ENCODE results near the gene MACROD1.
A peak's percentile ranks its signal among the peaks of the same experiment; 100 is the strongest.

The MACROD1 gene

DNA sequence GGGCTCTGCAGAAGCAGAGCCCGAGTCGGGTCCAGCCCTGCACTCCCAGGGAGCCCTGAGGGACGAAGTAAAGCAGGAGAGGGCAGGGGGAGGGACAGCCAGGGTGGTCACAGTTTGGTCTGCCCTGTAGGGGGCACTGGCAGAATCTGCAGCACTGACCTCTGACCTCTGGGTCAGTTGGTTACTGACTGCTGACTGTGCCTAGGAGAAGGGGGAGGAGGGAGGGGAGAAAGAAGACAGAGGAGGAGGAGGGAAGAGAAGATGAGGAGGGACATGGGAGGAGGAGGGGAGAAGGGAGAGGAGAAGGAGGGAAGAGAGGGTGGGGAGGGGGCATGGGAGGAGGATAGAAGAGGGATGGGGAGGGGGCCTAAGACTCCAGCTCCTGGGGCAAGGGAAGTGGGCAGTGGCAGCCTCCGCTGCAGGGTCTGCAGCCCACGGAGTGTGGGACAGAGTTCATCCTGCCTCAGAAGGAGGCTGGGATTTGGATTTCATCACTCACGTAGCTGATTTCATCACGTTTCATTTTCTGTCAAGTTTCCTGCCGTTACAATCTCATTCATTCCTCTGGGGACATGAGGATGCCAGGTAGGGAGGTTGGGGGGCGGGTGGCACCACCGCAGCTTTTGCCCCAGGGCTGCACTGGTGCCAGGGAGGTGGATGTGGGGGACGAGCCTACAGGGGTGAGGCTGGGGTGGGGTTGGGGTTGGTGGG lies 75.0 kb downstream of the MACROD1 start:
- peak; percentile 10 for DNase-seq

DNA sequence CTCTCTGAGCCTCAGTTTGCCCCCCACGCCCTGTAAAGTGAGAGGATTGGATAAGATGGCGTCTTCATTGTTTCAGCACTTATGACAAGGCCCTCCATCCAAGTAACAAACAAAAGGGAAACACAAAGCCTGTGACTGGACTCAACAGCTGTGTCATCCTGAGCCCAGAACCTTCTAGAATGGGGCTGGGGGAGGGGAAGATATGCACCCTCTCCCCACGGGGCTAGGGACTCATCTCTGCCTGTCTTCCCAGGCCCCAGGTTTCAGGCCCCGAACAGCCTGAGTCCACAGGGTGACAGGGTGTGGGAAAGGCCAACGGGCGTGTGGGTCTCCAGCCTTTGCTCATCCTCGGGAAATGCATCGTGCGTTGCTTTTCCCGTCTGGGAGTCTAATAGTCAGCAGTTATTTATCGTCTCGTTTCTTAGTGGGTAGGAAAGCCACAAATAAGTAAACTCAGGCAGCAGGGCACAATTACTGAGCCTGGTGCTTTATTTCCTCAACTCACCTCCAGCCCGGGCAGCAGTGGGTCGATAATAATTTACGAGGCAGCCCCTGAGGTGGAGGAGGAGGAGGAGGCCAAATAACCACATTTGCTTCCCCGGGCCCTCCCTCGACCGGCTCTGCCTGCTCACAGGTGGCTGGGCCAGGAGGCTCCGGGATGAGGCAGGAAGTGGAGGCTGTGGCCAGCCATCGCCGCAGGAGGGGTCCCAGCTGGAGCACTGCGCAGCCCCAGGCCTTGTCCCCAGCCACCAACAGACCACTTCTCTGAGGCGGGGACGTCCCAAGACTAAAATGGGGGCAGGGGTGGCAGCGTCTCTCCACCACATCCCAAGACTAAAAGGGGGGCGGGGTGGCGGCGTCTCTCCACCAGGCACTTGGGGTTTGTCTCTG lies 75.8 kb downstream of the MACROD1 start:
- DNase-seq: no peak

DNA sequence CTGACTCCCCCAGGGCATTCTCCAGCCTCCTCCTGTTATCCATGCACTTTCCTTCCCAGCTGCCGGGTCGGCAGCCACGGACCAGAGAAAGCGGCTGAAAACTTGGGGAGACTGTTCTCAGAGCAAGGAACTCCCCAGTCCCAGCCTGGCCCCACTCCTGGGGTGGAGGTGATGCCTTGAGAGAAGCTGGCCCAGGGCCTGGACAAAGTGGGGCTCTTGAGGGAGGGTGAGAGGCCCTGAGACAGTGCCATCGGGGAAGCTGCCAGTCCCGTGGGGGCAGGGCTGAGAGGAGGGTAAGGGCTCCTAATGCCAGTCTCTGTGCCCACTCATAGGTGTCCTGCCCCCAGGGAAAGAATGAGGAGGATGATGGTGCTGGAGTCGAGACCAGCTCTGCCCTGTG lies 76.4 kb downstream of the MACROD1 start:
- no peak for DNase-seq

DNA sequence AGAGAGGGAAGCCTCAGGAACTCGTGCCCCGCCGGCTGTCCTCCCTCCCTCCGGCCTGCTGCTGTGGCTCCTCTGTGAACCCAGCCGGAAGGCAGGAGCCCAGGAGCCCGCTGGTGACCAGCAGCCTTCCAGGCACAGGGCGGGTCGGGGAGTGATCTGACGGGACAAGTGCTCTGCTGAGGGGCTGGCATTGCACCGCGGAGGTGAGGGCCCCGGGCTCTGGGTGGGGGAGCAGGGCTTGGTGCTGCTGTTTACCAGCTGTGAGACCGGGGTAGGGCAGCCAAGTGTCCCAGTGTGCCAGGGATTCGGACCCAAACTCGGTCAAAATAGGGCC lies 76.9 kb downstream of the MACROD1 start:
- DNase-seq: no peak

DNA sequence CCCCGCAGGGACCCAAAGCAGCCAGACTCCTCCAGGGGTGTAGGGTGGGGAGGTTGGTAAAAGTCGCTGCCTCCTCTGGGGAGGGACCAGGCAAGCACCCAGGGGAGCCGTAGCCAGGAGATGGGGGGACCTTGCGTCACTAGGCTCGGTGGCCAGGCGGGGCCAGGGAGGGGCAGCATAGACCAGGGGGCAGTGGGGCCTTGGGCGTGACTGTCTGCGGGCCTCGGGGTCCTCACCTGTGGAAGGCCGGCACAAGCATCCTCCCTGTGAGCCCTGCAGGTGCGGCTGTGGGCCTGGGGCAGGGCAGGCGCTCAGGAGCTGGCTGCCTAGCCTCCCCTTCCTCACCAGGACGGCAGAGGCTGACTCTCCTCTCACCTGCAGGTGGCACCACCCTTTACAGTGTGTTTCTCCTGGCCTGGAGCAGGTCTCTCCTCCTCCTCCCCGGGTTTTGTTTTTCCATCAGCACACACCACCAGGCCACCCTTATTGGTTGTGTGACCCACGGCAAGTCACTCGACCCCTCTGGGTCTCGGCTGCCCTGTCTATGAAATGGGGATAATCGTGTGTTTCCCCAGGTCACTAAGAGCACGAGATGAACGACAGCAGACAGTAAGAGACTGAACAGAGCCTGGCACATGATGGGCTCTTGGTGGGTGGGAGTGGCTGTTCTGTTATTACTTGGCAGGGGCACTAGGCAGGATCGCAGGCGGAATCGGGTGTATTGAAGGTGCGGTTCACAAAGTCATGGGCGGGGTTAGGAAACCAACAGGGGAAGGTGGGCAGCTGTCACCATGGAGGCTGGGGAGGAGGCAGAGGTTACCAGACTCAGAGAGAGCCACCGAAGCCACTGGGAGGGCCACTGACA lies 77.5 kb downstream of the MACROD1 start:
- peak; percentile 17 for DNase-seq

DNA sequence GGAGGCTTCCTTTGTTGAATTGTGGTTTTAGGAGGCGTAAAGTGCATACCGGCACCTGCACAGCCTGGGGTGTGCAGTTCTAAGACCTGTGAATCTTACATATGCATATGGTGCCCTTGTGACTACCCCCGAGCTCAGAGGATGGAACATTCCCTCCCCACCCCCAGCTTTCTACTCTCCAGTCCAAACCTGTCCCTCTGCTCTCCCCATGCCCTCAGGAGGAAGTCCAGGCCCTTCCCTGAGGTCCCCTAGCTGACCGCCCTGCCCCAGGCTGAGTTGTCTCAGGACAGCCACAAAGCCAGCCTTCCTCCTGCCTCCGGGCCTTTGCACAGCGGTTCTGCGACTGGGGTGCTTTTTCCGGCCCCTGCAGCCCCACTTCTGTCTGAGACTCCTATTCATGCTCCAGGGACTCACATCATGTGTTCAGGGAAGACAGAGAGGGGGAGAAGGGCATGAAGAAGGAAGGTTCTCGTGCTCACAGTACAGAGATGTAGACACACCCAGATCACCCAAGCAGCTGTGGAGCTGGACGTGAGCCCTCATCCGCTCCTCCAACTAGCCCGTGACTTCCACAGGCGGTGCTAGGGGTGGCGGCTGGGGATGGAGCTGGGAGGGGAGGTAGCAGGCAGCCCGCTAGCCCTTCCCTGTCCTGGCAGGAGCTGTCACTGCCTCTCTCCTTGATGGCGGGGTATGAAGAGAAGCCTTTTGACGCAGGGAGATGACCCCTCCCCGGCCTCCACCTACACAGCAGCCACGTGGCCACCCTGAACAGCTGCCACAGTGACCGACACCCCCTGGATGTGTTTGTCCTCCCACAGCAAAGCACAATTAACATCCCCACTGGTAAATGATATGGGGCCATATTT lies 79.4 kb downstream of the MACROD1 start:
- peak; percentile 30 for DNase-seq

DNA sequence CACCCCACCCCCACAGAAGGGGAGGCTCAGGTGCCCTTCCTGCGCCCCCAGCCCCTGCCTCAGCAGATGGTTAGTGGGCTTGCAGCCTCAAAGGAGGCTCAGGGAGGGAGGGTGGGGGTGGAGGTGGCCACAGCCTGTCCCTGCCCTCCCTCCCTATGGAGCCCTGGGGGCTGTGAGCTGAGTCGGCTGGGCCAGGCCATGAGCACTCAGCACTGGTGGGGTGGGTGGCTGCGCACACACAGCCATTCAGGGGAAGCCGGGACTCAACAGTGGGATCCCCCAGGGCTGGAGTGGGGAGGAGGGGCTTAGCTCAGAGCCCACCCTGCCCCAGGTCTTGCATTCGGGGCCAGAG lies 80.0 kb downstream of the MACROD1 start:
- no peak for DNase-seq

DNA sequence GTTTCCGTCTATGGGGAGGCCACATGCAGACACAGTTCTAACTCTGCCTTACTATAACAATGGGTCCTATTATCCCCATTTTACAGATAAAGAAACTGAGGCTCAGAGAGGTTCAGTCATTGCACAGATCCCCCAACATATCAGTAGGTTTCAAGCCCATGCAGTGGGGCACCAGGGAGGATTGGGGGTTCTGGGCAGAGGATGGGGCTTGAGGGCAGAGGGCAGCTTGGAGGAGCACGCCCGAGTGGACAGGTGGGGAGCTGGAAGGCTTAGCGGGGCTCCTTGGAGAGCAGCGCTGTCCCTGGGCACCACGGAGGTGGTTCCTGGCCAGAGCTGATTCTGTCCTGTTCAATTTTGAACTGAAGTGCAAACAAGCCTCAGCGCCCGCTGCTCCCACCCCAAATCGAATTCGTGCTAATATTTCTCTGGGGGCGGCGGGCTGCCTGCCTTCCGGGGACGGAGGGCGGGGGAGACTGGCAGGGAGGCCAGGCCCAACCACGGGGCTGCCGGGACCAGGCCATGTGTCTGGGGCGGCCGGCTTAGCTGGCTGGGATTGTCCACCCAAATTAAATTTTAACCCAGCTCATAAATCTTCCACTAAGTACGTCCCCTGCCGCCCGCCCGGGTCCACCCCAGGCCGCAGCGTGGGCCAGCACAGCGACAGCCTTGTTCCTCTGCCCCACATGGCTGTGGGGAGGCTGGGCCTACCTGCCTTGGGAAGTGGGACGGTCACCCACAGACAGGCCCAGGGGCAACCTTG lies 80.8 kb downstream of the MACROD1 start:
- no peak for DNase-seq

DNA sequence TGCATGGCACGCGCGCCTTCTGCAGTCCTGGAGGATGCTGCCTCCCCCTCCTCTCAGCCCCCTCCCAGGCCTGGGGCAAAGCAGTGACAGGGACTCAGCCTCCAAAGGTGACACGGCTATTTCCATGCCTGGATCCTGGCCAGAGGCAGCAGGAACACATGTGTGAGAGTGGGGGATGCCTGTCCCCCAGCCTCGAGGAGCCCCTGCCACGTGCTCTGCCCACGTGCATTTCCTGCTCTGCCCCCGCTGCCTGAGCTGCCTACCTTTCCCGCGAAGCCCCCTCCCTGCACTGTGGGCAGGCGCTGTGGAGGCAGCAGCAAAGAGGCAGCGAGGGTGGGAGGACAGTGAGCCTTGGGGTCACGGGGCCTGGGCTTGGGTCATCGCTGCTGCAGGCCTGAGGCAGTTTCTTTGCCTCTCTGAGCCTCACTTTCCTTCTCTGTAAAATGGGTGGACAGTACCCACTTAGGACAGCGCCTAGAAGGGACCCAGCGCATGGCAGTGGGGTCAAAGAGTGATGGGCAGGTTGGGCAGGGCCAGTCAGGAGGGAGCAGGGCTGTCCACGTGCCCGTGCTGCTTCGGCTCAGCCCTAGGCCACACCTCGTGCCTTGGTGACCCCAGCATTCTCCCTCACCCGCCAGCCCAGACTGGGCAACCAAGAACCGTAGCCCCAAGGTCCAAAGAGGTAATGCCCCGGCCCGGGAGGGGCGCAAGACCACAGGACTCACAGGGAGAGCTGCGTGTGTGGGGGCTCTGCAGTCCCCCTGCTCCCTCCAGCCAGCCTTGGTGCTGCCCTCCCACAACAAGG lies 81.6 kb downstream of the MACROD1 start:
- peak; percentile 14 for DNase-seq

DNA sequence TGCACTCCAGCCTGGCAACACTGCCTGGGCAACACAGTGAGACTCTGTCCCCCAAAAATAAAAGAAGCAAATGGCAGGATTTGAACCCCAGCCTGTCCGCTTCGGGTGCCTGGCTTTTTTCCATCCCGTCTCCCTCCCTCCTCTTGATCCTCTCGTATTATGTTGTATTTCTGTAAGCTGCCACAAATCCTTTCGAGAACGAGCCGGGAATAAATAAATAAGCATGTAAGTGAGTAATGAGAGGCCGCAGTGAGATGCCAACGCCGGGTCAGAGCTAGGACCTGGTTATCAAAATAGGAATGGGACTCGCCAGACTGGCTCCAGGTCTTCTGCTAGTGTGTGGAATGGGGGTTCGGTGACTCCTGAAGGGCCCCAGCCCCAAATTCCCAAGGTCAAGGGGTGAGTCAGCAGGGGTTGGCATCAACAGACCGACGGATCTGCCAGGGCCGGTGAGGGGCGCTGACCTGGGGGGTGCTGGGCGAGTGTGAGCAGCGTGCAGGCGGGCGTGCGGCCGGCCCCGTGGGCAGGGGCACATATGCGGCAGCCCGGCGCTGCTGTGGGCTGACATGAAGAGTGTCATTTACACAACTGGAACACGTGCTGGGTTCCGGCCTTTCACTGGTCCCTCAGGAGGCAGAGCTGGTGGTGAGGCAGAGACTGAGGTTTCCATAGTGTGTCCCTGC lies 82.4 kb downstream of the MACROD1 start:
- DNase-seq: no peak

DNA sequence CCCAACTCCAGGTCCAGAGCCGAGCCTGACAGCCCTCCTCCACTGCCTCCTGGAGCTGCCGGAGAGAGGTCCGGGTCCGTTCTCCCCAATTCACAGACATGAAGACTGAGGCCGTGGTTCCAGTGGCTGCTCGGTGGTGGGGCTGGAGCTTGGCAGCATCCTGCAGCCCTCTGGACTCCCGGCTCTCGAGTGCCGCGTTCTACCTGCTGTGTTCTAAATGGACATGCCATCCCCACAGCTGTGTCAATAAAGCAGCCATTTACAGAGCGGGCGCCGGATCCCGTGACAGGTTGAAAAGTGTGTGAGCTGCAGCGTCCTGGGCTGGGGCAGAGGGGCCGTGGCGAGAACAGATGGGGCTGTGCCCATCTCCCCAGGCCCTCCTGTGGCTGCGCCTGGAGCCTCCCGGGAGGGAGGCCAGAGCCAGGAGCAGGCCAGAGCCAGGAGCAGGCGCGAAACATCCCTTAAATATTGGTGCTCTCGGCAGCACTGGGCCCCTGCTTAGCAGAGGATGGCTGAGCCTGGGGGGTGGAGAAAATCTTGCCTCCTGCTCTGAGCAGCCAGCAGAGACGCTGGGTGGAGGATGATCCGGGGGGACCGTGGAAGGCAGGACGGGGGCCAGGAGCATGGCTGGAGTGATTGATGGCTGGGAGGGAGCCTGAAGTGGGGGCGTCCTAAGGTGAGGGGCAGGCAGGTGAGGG lies 84.0 kb downstream of the MACROD1 start:
- peak; percentile 95 for DNase-seq

DNA sequence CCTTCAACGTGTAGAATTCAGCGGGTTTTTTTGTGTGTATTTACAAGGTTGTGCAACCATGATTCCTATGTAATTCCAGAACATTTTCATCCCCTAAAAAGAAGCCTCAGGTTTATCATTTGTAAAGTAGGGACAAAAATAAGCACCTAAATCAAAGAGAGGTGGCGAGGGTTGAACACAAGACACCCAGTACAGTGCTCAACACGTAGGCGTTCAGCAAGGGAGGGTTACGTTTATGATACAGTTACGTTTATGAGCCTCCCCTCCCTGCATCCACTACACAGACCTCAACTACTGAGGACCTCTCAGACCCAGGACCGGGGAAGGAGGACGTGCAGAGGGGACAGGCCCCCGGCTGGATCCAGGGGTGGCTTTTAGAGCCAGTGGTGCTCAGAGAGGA lies 85.5 kb downstream of the MACROD1 start:
- no peak for DNase-seq

DNA sequence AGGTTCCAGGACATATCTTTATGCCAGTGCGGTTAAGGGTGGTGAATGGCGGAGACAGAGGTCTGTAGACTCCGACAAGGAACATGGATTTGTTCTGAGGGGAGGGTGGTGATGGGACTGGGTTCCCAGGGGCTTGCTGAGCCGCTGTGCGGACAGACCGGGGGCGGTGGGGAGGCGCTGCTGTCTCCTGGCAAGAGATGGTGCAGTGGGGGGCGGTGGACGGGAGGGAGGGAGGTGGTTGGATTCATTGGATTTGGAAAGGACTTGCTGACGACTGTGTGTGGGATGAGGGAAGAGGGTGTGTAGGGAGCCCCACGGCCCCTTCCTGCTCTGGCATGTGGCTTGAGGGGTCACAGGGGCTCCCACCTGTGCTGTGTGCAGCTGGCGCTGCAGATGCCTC lies 87.0 kb downstream of the MACROD1 start:
- DNase-seq: no peak

DNA sequence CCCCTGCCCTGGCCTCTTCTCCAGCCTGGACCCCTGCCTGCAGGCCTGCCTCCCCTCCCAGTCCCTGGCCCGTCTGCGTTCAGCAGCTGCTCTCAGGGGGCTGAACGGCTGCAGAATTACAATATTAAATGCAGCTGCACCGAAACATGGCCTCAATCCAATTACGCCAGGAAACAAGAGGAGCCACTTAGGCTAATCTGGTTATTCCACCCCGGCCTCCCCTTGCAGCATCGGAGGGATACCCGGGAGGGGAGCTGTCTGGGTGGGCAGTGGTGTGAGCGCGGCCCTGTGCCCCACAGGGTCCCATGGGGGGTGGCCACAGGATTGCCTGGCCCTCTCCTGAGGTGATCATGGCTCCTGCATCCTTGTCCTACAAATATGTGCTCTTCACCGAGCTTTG lies 87.6 kb downstream of the MACROD1 start:
- DNase-seq: peak; percentile 72

DNA sequence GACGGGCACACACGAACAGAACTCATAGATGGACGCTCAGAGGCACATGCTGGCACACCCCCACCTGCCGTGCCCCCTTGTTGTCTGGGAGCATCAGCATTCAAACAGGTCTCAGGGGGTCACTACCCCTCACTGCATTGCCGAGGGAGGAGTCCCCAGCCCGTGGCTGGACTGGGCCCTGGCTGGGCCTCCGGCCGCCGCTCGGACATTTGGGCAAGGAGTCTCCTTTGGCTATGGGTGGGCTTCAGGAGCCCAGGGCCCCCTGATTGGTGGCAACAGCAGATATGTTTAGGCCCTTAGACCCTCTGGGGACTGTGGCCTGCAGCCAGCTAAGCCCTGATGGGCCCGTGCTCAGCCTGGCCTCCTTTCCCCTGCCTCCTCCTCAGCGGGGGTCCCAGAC lies 88.3 kb downstream of the MACROD1 start:
- no peak for DNase-seq

DNA sequence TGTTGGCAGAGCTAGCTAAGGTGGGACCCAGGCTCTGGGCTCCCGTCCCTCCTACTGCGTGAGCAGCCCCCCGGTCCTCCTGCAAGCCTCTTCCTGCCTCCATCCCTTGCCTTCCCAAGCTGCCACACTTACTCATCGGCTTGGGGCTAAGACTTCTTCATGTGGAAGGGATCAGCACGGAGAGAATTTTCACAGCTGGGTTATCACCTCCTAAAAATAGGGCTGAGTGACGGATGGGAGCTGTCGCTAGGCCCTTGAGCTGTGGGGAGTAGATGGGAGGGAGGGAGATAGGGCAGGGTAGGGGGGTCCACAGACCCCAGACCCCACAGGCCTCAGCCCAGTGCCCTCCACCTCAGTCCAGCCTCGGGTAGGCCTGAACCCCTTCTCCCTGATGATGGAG lies 89.2 kb downstream of the MACROD1 start:
- no peak for DNase-seq

DNA sequence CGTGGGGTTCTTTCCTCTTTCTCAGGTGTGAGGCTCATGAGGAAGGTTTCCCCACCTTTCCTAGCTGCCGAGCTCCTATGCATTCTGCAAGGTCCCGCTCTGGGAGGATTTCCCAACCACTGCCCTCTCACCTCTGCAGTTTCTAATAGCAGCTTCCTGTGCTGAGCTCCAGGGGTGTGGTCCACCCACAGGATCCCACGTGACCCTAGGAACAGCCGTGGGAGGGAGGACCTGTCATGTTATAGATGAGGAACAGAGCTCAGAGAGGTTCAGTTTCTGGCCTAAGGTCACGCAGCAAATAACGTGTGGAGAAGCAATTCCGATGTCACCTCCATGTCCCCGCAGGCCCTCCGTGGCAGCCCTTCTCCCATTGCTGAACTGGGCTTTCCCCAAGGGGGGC lies 91.7 kb downstream of the MACROD1 start:
- no peak for DNase-seq

DNA sequence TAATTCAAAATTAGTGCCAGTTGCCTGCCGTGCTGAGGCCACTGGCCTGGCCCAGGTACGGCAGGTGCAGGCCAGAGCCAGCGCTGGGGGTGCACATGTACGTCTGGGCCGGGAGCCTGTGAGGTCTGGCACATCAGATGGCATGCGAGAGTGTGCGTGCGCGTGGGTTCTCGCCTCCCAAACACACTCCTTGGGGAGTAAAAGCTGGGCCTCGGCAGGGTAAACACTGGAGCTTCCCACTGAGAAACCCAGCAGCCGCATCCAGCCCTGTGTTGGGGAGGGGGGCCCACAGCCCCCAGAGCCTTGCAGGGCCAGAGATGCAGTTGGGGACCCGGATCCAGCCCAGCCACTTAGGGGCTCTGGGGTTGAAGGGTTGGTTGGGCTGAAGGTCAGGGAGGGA lies 92.4 kb downstream of the MACROD1 start:
- DNase-seq: no peak

DNA sequence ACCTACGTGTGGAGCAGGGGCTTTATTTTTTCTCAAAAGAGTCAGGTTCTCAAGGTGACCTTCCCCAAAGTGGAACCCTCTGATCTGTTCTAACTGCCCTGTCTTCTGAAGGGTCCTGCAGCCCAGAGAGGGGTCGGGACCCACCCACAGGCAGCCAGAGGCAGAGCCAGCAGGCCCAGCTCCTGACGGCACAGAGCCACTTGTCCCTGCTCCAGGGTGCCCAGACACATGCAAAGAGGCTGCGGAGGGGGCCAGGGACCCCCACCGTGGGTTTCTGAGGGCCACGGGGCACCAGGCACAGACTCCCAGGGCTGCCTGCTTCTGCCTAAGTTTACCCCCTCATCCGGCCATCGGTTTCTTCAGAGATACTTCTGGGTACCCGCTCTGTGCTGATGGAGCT lies 93.0 kb downstream of the MACROD1 start:
- DNase-seq: no peak

DNA sequence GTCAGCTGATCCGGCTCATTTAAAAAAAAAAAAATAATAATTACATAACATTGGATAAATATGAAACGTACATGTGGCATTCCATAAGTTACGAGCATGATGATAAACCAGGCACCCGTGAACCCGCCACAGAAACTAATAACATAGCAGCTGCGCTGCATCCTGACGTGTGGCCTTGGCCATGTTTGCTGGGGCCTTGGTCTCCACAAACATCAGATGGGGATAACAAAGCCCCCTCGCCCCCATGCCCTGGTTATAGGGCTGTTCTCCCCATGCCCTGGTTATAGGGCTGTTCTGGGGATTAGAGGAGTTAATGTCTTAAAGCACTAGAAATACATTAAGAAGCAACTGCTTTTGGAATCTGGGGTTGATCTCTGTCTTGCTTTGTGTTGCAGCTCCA lies 93.5 kb downstream of the MACROD1 start:
- no peak for DNase-seq
